Astrocyte (in vitro differentiated cells and primary cell): ENCODE measurements around the gene GFRA1. TPM values are rescaled to one million over a fixed set of nuclear protein-coding genes. Genes with fewer than 3 reads are reported as not detected.

Experiments
- DNase-seq: peaks from one replicate; pipeline ENCODE4 v3.0.0-alpha.2; 2010; ENCODE audit warnings: low read depth
- FAIRE-seq: peaks from 2 replicates; lab custom pipeline; 2011; peaks lifted over from hg19 to GRCh38; lab: Jason Lieb, UNC
- H2AFZ ChIP-seq: 2 replicates; pipeline ENCODE4 v1.6.0; 2012; ENCODE audit warnings: low read depth, low read length, inconsistent platforms
- H3K27ac ChIP-seq: 2 replicates; pipeline ENCODE4 v1.5.1; 2011; ENCODE audit warnings: low read depth, low read length, inconsistent platforms
- H3K27me3 ChIP-seq: 2 replicates; pipeline ENCODE4 v1.6.0; 2011; ENCODE audit warnings: low read length, inconsistent platforms; ENCODE audit not compliant: insufficient read depth
- H3K36me3 ChIP-seq: 2 replicates; pipeline ENCODE4 v1.5.1; 2011; ENCODE audit warnings: low read length, inconsistent platforms; ENCODE audit not compliant: insufficient read depth
- H3K4me1 ChIP-seq: 2 replicates; pipeline ENCODE4 v1.5.1; 2011; ENCODE audit warnings: low read length, inconsistent platforms; ENCODE audit not compliant: insufficient read depth
- H3K4me2 ChIP-seq: 2 replicates; pipeline ENCODE4 v1.6.0; 2012; ENCODE audit warnings: low read length, inconsistent platforms
- H3K4me3 ChIP-seq: 2 replicates; pipeline ENCODE4 v1.5.1; 2011; ENCODE audit warnings: low read depth, mild to moderate bottlenecking, low read length, inconsistent platforms; ENCODE audit not compliant: insufficient read depth
- H3K79me2 ChIP-seq: 2 replicates; pipeline ENCODE4 v1.6.0; 2012; ENCODE audit warnings: mild to moderate bottlenecking, low read length, inconsistent platforms; ENCODE audit not compliant: insufficient read depth
- H3K9ac ChIP-seq: 2 replicates; pipeline ENCODE4 v1.6.0; 2012; ENCODE audit warnings: mild to moderate bottlenecking, low read length, inconsistent platforms
- H3K9me3 ChIP-seq: 2 replicates; pipeline ENCODE4 v1.5.1; 2012; ENCODE audit warnings: low read depth, mild to moderate bottlenecking, low read length, inconsistent platforms; ENCODE audit not compliant: insufficient read depth
- H4K20me1 ChIP-seq: 2 replicates; pipeline ENCODE4 v1.6.0; 2012; ENCODE audit warnings: low read length, inconsistent platforms; ENCODE audit not compliant: insufficient read depth
- H3K27ac Mint-ChIP-seq: one replicate; pipeline ENCODE4 v1.8.0; 2021; ENCODE audit warnings: mild to moderate bottlenecking, mixed read lengths; ENCODE audit not compliant: unreplicated experiment
- H3K27me3 Mint-ChIP-seq: one replicate; pipeline ENCODE4 v1.8.0; 2021; ENCODE audit warnings: low read depth, mixed read lengths; ENCODE audit not compliant: unreplicated experiment
- H3K36me3 Mint-ChIP-seq: one replicate; pipeline ENCODE4 v1.8.0; 2021; ENCODE audit warnings: low read depth, mixed read lengths; ENCODE audit not compliant: unreplicated experiment
- H3K4me1 Mint-ChIP-seq: one replicate; pipeline ENCODE4 v1.8.0; 2021; ENCODE audit warnings: low read depth, mixed read lengths; ENCODE audit not compliant: unreplicated experiment
- H3K4me3 Mint-ChIP-seq: one replicate; pipeline ENCODE4 v1.8.0; 2021; ENCODE audit warnings: mild to moderate bottlenecking, moderate library complexity, mixed read lengths; ENCODE audit not compliant: unreplicated experiment
- H3K9me3 Mint-ChIP-seq: one replicate; pipeline ENCODE4 v1.8.0; 2021; ENCODE audit warnings: mild to moderate bottlenecking, mixed read lengths; ENCODE audit not compliant: unreplicated experiment
- EZH2 ChIP-seq: IDR thresholded peaks from 2 replicates; pipeline ENCODE4 v1.6.1; 2012; ENCODE audit warnings: mild to moderate bottlenecking, low read length, inconsistent platforms; ENCODE audit not compliant: insufficient read depth
- total RNA-seq: library from RNA; stranded (reverse); gene quantifications from 2 replicates; pipeline ENCODE4 v1.2.1, GENCODE V29; 2021
- TF ChIP-seq, protein P1 (sequence below): IDR thresholded peaks from 2 replicates; pipeline ENCODE4 v1.5.1; 2011; ENCODE audit warnings: low read depth, mild to moderate bottlenecking, inconsistent platforms, low read length, moderate library complexity; ENCODE audit not compliant: insufficient read depth

Gene GFRA1
- total RNA-seq, 1 donor from 2014 or later: 24.2 TPM

- H3K9ac ChIP-seq: no peak overlapping the region
- H3K36me3 Mint-ChIP-seq: no peaks in the 10 kb centered on the region
- TF ChIP-seq, protein P1, sequence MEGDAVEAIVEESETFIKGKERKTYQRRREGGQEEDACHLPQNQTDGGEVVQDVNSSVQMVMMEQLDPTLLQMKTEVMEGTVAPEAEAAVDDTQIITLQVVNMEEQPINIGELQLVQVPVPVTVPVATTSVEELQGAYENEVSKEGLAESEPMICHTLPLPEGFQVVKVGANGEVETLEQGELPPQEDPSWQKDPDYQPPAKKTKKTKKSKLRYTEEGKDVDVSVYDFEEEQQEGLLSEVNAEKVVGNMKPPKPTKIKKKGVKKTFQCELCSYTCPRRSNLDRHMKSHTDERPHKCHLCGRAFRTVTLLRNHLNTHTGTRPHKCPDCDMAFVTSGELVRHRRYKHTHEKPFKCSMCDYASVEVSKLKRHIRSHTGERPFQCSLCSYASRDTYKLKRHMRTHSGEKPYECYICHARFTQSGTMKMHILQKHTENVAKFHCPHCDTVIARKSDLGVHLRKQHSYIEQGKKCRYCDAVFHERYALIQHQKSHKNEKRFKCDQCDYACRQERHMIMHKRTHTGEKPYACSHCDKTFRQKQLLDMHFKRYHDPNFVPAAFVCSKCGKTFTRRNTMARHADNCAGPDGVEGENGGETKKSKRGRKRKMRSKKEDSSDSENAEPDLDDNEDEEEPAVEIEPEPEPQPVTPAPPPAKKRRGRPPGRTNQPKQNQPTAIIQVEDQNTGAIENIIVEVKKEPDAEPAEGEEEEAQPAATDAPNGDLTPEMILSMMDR: no peak
- no peak for TF ChIP-seq EZH2
- H3K9me3 ChIP-seq: no peaks in the 10 kb centered on the region
- no peaks in the 10 kb centered on the region for H3K79me2 ChIP-seq
- H3K27ac Mint-ChIP-seq: no peak overlapping the region
- FAIRE-seq (no peak), DNase-seq (no peak)
- H3K27me3 ChIP-seq: no peaks in the 10 kb centered on the region
- H4K20me1 ChIP-seq: no peaks in the 10 kb centered on the region
- peaks cover 12% of the 10 kb centered on the region for H3K4me1 Mint-ChIP-seq
- no peak overlapping the region for H3K4me2 ChIP-seq
- no peak overlapping the region for H2AFZ ChIP-seq
- H3K4me3 ChIP-seq: no peak overlapping the region
- no peak overlapping the region for H3K27ac ChIP-seq
- H3K27me3 Mint-ChIP-seq: peaks cover 17% of the 10 kb centered on the region
- H3K36me3 ChIP-seq: no peaks in the 10 kb centered on the region
- H3K4me3 Mint-ChIP-seq: no peak overlapping the region
- peaks cover 3% of the 10 kb centered on the region for H3K9me3 Mint-ChIP-seq
- H3K4me1 ChIP-seq: no peaks in the 10 kb centered on the region
These were observed 27.5 kb upstream of the GFRA1 start for GRCh38 chr10:116300542-116300941.

DNA sequence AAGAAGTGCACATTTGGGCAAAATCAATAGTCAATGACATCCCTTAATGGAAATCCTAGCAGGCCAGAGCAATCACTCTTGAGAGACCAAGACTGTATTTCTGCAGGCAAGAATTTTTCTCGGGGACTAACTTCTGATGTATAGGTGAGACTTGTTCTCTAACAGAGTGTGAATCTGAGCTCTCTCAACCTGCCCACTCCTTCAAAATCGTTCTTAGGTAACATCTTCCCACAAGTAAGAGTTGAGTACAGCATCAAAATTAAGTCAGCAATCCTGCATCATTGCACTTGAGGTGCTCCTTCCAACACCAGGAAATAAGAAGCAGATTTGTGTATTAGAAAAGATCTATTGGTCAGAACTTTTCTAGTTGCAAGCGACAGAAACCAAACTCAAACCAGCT lies 25.6 kb upstream of the GFRA1 start:
- no peak overlapping the region for H3K4me3 Mint-ChIP-seq
- H3K9me3 ChIP-seq: no peaks in the 10 kb centered on the region
- no peak overlapping the region for H3K27ac ChIP-seq
- no peaks in the 10 kb centered on the region for H3K4me1 ChIP-seq
- no peak overlapping the region for H3K27ac Mint-ChIP-seq
- FAIRE-seq (no peak), DNase-seq (no peak)
- H3K9me3 Mint-ChIP-seq: peaks cover 3% of the 10 kb centered on the region
- H3K79me2 ChIP-seq: no peaks in the 10 kb centered on the region
- H4K20me1 ChIP-seq: no peaks in the 10 kb centered on the region
- H3K9ac ChIP-seq: no peak overlapping the region
- H3K27me3 Mint-ChIP-seq: peaks cover 17% of the 10 kb centered on the region
- H2AFZ ChIP-seq: no peak overlapping the region
- H3K4me2 ChIP-seq: no peak overlapping the region
- H3K4me1 Mint-ChIP-seq: peaks cover 3% of the 10 kb centered on the region
- H3K36me3 ChIP-seq: no peaks in the 10 kb centered on the region
- H3K36me3 Mint-ChIP-seq: no peaks in the 10 kb centered on the region
- H3K27me3 ChIP-seq: no peaks in the 10 kb centered on the region
- H3K4me3 ChIP-seq: no peak overlapping the region
- TF ChIP-seq EZH2: no peak
- TF ChIP-seq, protein P1: no peak

DNA sequence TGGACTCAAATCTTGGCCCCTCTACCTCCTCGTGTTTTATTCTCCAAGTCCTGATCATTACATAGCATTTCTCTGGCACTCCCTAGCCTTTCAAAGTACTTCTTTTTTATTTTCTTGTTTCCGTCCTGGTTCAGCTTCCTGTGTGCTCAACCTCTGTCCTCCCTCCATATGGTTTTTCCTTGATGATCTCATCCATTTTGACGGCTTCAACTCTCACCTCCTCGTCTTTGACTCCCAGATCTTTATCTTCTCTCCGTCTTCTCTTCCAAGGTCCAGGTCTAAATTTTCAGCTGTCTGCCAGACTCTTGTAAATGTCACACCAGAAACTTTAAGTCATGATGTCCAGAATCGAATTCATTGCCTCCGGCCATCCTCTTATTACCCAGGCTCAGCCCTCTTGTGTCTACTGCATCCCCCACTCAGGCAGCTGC lies 23.3 kb upstream of the GFRA1 start:
- Histone ChIP-seq H2AFZ (no peak overlapping the region), H3K4me3 (no peak overlapping the region), H3K36me3 (no peaks in the 10 kb centered on the region), H3K27me3 (no peaks in the 10 kb centered on the region), H3K9me3 (no peaks in the 10 kb centered on the region), H3K4me2 (no peak overlapping the region), H3K4me1 (no peaks in the 10 kb centered on the region), H3K79me2 (no peaks in the 10 kb centered on the region), H3K9ac (no peak overlapping the region), H4K20me1 (no peaks in the 10 kb centered on the region), H3K27ac (no peak overlapping the region)
- FAIRE-seq: no peak
- peaks cover 17% of the 10 kb centered on the region for H3K27me3 Mint-ChIP-seq
- peaks cover 3% of the 10 kb centered on the region for H3K4me1 Mint-ChIP-seq
- DNase-seq: no peak
- H3K4me3 Mint-ChIP-seq: no peak overlapping the region
- no peak overlapping the region for H3K27ac Mint-ChIP-seq
- no peaks in the 10 kb centered on the region for H3K9me3 Mint-ChIP-seq
- H3K36me3 Mint-ChIP-seq: no peaks in the 10 kb centered on the region
- no peak for TF ChIP-seq EZH2
- TF ChIP-seq, protein P1: no peak
